A549 (cell line): Measurements from ENCODE around the gene APOBEC4. TPM values are rescaled to one million over a fixed set of nuclear protein-coding genes. Genes with fewer than 3 reads are reported as not detected.

Source experiments
- ATAC-seq, 2 experiments: fragments of 200-7000 bp in 1 of 2; fragments of >200 bp in 1 of 2; cut with Nextera tagmentation in 1 of 2; cut with Tn5 transposase in 1 of 2; 3 replicates each; pipeline versions ENCODE4 v1.8.0 to v1.9.1; 2018 to 2020; ENCODE audit warnings: mild to moderate bottlenecking in 1 of 2, moderate library complexity in 1 of 2
- CTCF ChIA-PET: fragments of 300-600 bp; sonication (Branson Sonifier 250); formaldehyde crosslinking; extraction: SDS; loops from one replicate; lab custom pipeline; 2021; ENCODE audit warnings: antibody characterized with exemption, inconsistent platforms; lab: Yijun Ruan, JAX
- POLR2A ChIA-PET: fragments of 350-600 bp; formaldehyde crosslinking; extraction: SDS; loops from one replicate; lab custom pipeline; 2021; ENCODE audit warnings: antibody characterized with exemption, inconsistent platforms; lab: Yijun Ruan, JAX
- DNase-seq, 2 experiments: peaks; one replicate each; pipeline versions ENCODE4 v3.0.0 to v3.0.0-alpha.2; 2011 to 2016; ENCODE audit warnings: low read depth in 1 of 2, low spot score in 1 of 2
- FAIRE-seq: peaks from 2 replicates; lab custom pipeline; 2011; peaks lifted over from hg19 to GRCh38; lab: Jason Lieb, UNC
- H3K27ac ChIP-seq, 2 experiments: fragments of >200 bp; sonication (Bioruptor Twin); formaldehyde crosslinking; 3 replicates each; pipeline ENCODE4 v1.5.1; 2016 to 2017
- H3K4me1 ChIP-seq: fragments of >200 bp; sonication (Bioruptor Twin); formaldehyde crosslinking; 3 replicates; pipeline ENCODE4 v1.6.1; 2016
- H3K4me2 ChIP-seq: fragments of >200 bp; sonication (Bioruptor Twin); formaldehyde crosslinking; 3 replicates; pipeline ENCODE4 v1.6.1; 2016
- H3K4me3 ChIP-seq: fragments of >200 bp; sonication (Bioruptor Twin); formaldehyde crosslinking; 3 replicates; pipeline ENCODE4 v1.5.1; 2016
- H3K9me3 ChIP-seq: fragments of >200 bp; sonication (Bioruptor Twin); formaldehyde crosslinking; 3 replicates; pipeline ENCODE4 v1.6.1; 2016
- BHLHE40 ChIP-seq: IDR thresholded peaks from 2 replicates; pipeline ENCODE4 v1.6.1; 2012; ENCODE audit warnings: low read depth, low read length, inconsistent platforms
- CBX2 ChIP-seq: fragments of 200-600 bp; sonication (generic); IDR thresholded peaks from 2 replicates; pipeline ENCODE4 v1.6.1; 2016; ENCODE audit warnings: low read depth, mild to moderate bottlenecking, borderline replicate concordance
- CEBPB ChIP-seq, 2 experiments: fragments of >200 bp in 1 of 2; sonication (Bioruptor Twin) in 1 of 2; formaldehyde crosslinking in 1 of 2; IDR thresholded peaks; 2 replicates each; pipeline ENCODE4 v1.6.1; 2012 to 2016
- EP300 ChIP-seq, 2 experiments: fragments of >200 bp; sonication (Bioruptor Twin); formaldehyde crosslinking; IDR thresholded peaks; 2 replicates in 1 of 2; 3 replicates in 1 of 2; pipeline ENCODE4 v1.6.1; 2016 to 2017
- FOSL2 ChIP-seq, 2 experiments: fragments of 450-650 bp in 1 of 2; fragments of >200 bp in 1 of 2; sonication (Bioruptor Twin) in 1 of 2; formaldehyde crosslinking; IDR thresholded peaks; 2 replicates each; pipeline versions ENCODE4 v1.5.0 to v1.6.1; 2016 to 2020; ENCODE audit warnings: mild to moderate bottlenecking in 1 of 2, moderate library complexity in 1 of 2
- HDAC2 ChIP-seq: fragments of 200-600 bp; sonication (generic); IDR thresholded peaks from 2 replicates; pipeline ENCODE4 v1.6.1; 2016
- HOXB5 ChIP-seq: fragments of 250-450 bp; sonication (Bioruptor Pico); IDR thresholded peaks from 2 replicates; pipeline ENCODE4 v1.5.0; 2020; ENCODE audit warnings: mild to moderate bottlenecking, moderate library complexity
- NPAS2 ChIP-seq: fragments of 250-450 bp; sonication (Bioruptor Pico); IDR thresholded peaks from 2 replicates; pipeline ENCODE4 v1.8.0; 2022; ENCODE audit warnings: mild to moderate bottlenecking, moderate library complexity, borderline replicate concordance
- PHF8 ChIP-seq: fragments of 200-600 bp; sonication (generic); IDR thresholded peaks from 2 replicates; pipeline ENCODE4 v1.6.1; 2016; ENCODE audit warnings: low read depth, mild to moderate bottlenecking, antibody characterized with exemption, moderate library complexity, borderline replicate concordance
- ZFP36 ChIP-seq: fragments of 450-650 bp; IDR thresholded peaks from 2 replicates; pipeline ENCODE4 v1.6.1; 2014; ENCODE audit warnings: borderline replicate concordance; ENCODE audit not compliant: partially characterized antibody
- ZNF302 ChIP-seq: fragments of 250-450 bp; sonication (Bioruptor Pico); IDR thresholded peaks from 2 replicates; pipeline ENCODE4 v1.9.0; 2021; ENCODE audit warnings: inconsistent platforms, mild to moderate bottlenecking, moderate library complexity
- WGBS: methylation state at CpG from one replicate; pipeline ENCODE4 v1.1.6; 2017; ENCODE audit errors: missing lambda C conversion rate; 5-methylcytosine and 5-hydroxymethylcytosine counted together
- polyA plus RNA-seq, 4 experiments: library from polyadenylated mRNA; depleted of rRNA in 3 of 4; stranded (reverse); fragments of >200 nt; fragmentation: RNase III in 1 of 4; extraction: RNeasy Plus Mini Kit Qiagen cat#74134 plus additional on column Dnase treatment in 1 of 4; gene quantifications; 2 replicates in 3 of 4; 3 replicates in 1 of 4; pipeline ENCODE4 v1.2.3, GENCODE V29; 2011 to 2017
- TF ChIP-seq, protein P1 (sequence below): IDR thresholded peaks from 2 replicates; pipeline ENCODE4 v1.6.1; 2012
- TF ChIP-seq, protein P2 (sequence below): fragments of 450-650 bp; IDR thresholded peaks from 2 replicates; pipeline ENCODE4 v1.6.1; 2014; ENCODE audit warnings: antibody characterized with exemption
- TF ChIP-seq, protein P3 (sequence below): fragments of >200 bp; sonication (Bioruptor Twin); formaldehyde crosslinking; IDR thresholded peaks from 2 replicates; pipeline ENCODE4 v1.6.1; 2016
- TF ChIP-seq, protein P4 (sequence below): fragments of 200-600 bp; sonication (generic); IDR thresholded peaks from 2 replicates; pipeline ENCODE4 v1.6.1; 2016; ENCODE audit warnings: antibody characterized with exemption, mild to moderate bottlenecking, moderate library complexity
- TF ChIP-seq, protein P5 (sequence below): fragments of 250-450 bp; sonication (Bioruptor Pico); IDR thresholded peaks from 2 replicates; pipeline ENCODE4 v1.5.0; 2021; ENCODE audit warnings: mild to moderate bottlenecking, moderate library complexity, borderline replicate concordance

APOBEC4 gene
- polyA plus RNA-seq, 2 of the 4 experiments (the other 2 are of a cell fraction) = not detected

DNA sequence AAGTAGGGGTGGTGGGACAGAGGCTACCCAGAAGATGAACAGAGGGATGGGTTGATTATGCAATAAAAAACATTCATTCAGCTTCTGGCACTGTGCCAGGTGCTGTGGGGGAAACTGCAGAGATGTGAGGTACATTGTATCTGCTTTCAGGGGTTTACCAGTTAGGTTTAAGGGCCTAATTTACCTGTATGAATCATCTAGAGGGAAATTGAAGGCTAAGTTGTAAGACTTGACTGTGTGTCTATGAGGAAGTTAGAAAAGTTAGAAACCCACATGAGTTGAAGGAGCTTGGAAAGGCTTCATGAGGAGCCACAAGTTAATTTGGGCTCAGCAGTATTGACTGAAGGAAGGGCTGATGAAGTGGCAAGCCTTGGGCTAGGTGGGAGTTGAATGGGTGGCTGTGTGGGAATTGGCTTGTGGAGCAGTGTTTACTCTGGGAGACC lies 36.7 kb upstream of the APOBEC4 start:
- ChIA-PET CTCF (interaction anchor here (1.4 kb wide), 1 partner anchor 226 kb away, joined by 6 read pairs; no protein-coding TSS in a partner anchor), POLR2A (no interaction called here)
- Histone ChIP-seq H3K4me1 (0 out of 3 replicates have a peak, but pooled peaks cover 8% of the 10 kb centered on the region), H3K27ac (no peak overlapping the region), H3K9me3 (no peaks in the 10 kb centered on the region), H3K4me3 (no peak overlapping the region), H3K4me2 (no peak overlapping the region)
- no peak for DNase-seq
- FAIRE-seq = no peak
- ATAC-seq = no peak
- TF ChIP-seq CBX2 (no peak), BHLHE40 (no peak), CEBPB (IDR thresholded peaks at IDR 0.05) (no peak), ZNF302 (CRISPR knock-in tag) (no peak), FOSL2 (IDR thresholded peaks at IDR 0.05) (no peak), FOSL2 (CRISPR knock-in tag; IDR thresholded peaks at IDR 0.05) (no peak), EP300 (IDR thresholded peaks at IDR 0.05) (no peak)
- TF ChIP-seq, protein P1, sequence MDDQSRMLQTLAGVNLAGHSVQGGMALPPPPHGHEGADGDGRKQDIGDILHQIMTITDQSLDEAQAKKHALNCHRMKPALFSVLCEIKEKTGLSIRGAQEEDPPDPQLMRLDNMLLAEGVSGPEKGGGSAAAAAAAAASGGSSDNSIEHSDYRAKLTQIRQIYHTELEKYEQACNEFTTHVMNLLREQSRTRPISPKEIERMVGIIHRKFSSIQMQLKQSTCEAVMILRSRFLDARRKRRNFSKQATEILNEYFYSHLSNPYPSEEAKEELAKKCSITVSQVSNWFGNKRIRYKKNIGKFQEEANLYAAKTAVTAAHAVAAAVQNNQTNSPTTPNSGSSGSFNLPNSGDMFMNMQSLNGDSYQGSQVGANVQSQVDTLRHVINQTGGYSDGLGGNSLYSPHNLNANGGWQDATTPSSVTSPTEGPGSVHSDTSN = no peak
- TF ChIP-seq, protein P2, sequence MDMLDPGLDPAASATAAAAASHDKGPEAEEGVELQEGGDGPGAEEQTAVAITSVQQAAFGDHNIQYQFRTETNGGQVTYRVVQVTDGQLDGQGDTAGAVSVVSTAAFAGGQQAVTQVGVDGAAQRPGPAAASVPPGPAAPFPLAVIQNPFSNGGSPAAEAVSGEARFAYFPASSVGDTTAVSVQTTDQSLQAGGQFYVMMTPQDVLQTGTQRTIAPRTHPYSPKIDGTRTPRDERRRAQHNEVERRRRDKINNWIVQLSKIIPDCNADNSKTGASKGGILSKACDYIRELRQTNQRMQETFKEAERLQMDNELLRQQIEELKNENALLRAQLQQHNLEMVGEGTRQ = no peak
- TF ChIP-seq, protein P3, sequence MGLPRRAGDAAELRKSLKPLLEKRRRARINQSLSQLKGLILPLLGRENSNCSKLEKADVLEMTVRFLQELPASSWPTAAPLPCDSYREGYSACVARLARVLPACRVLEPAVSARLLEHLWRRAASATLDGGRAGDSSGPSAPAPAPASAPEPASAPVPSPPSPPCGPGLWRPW = no peak

DNA sequence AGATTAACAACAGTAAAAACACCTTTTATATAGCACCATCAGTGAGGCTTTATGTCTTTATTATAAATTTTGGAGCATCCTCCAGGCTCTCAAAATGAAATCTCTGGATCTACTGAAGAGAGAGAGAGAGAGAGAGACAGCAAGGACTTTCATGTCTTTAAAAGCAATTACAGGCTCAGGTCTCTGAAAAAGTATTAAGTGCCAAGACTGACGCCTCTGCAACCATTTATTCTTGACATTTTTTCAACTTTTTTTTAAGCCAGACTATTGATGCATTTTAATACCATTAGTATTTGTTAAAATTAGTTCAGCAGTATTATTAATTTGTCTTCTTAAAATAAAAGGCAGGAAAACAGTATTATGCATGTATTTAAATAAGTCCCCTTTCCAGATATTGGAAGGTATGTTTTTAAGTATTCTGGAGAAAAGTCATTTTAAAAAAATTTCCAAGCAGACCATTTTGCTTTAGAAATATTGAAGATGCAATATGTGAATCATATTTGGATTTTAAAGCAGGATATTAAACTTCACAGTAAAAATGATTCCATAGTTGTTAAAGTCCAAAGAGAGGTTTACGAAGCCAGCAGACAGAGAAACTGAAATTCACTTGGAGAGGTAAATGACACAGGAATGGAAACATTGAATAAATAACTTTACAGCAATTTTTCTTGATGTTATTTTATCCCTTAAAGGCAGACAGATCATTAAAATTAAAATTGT lies 35.4 kb upstream of the APOBEC4 start:
- Histone ChIP-seq H3K4me3 (no peak overlapping the region), H3K27ac (no peak overlapping the region), H3K4me1 (0 out of 3 replicates have a peak, but pooled peaks cover 5% of the 10 kb centered on the region), H3K4me2 (no peak overlapping the region), H3K9me3 (no peaks in the 10 kb centered on the region)
- WGBS = 79% methylated on average over 2 of the region's 2 CpGs
- TF ChIP-seq ZNF302 (CRISPR knock-in tag) (no peak), BHLHE40 (no peak), ZFP36 (no peak), NPAS2 (CRISPR knock-in tag) (no peak), PHF8 (no peak), HOXB5 (CRISPR knock-in tag) (no peak), CEBPB (IDR thresholded peaks at IDR 0.05) (no peak), HDAC2 (no peak)
- TF ChIP-seq, protein P4, sequence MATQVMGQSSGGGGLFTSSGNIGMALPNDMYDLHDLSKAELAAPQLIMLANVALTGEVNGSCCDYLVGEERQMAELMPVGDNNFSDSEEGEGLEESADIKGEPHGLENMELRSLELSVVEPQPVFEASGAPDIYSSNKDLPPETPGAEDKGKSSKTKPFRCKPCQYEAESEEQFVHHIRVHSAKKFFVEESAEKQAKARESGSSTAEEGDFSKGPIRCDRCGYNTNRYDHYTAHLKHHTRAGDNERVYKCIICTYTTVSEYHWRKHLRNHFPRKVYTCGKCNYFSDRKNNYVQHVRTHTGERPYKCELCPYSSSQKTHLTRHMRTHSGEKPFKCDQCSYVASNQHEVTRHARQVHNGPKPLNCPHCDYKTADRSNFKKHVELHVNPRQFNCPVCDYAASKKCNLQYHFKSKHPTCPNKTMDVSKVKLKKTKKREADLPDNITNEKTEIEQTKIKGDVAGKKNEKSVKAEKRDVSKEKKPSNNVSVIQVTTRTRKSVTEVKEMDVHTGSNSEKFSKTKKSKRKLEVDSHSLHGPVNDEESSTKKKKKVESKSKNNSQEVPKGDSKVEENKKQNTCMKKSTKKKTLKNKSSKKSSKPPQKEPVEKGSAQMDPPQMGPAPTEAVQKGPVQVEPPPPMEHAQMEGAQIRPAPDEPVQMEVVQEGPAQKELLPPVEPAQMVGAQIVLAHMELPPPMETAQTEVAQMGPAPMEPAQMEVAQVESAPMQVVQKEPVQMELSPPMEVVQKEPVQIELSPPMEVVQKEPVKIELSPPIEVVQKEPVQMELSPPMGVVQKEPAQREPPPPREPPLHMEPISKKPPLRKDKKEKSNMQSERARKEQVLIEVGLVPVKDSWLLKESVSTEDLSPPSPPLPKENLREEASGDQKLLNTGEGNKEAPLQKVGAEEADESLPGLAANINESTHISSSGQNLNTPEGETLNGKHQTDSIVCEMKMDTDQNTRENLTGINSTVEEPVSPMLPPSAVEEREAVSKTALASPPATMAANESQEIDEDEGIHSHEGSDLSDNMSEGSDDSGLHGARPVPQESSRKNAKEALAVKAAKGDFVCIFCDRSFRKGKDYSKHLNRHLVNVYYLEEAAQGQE = no peak
- TF ChIP-seq, protein P5, sequence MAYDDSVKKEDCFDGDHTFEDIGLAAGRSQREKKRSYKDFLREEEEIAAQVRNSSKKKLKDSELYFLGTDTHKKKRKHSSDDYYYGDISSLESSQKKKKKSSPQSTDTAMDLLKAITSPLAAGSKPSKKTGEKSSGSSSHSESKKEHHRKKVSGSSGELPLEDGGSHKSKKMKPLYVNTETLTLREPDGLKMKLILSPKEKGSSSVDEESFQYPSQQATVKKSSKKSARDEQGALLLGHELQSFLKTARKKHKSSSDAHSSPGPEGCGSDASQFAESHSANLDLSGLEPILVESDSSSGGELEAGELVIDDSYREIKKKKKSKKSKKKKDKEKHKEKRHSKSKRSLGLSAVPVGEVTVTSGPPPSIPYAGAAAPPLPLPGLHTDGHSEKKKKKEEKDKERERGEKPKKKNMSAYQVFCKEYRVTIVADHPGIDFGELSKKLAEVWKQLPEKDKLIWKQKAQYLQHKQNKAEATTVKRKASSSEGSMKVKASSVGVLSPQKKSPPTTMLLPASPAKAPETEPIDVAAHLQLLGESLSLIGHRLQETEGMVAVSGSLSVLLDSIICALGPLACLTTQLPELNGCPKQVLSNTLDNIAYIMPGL (CRISPR knock-in tag) = no peak
- FAIRE-seq (no peak), DNase-seq (no peak), ATAC-seq (no peak)
- CTCF ChIA-PET = interaction anchor here (0.6 kb wide), 1 partner anchor 40 kb away, joined by 3 read pairs; no protein-coding TSS in a partner anchor
- POLR2A ChIA-PET = no interaction called here
